D721Med (cell line): ENCODE results near the gene AHNAK2.

ENCODE experiments used
- DNase-seq: peaks from one replicate; pipeline ENCODE4 v3.0.0; 2011; ENCODE audit warnings: low spot score; ENCODE audit not compliant: insufficient read length
- FAIRE-seq: peaks from 2 replicates; lab custom pipeline; 2011; peaks lifted over from hg19 to GRCh38; lab: Jason Lieb, UNC
- TF ChIP-seq, protein P1 (sequence below): IDR thresholded peaks from 2 replicates; pipeline ENCODE4 v1.5.1; 2012; ENCODE audit warnings: mild to moderate bottlenecking, control low read depth; ENCODE audit not compliant: insufficient read depth; ENCODE audit errors: missing control alignments

AHNAK2 gene

DNA sequence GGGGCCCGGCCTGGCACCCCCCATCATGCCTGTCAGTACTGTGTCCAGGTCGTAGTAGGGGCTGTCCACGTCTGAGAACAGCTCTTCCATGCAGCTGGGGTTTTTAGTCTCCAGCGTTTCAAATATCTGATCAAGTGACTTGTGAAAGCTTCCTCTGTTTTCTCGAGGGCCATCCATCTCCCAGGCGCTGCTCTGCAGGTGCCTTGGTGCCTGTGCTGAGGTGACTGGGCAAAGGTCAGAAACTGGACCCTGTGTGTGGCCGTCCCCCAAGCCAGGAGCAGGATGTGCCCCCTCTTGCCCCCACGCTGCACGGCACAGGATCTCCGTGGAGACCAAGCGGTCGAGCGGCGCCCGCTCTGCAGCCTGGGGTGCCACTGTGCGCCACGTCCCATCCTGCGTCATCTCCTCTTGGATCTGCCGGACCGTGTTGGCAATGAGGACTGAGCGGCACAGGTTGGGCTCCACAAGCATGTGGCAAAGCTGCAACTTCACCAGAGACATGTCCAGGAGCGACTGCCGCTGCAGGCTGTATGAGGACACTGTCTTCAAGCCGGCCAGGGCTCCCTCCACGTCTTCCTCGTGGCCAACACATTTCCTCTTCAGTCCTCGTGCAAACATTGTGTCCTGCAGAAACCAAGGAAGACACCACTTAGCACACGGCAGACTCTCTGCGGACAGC is 33.3 kb upstream of the AHNAK2 start:
- FAIRE-seq (no peak), DNase-seq (no peak)
- TF ChIP-seq, protein P1, sequence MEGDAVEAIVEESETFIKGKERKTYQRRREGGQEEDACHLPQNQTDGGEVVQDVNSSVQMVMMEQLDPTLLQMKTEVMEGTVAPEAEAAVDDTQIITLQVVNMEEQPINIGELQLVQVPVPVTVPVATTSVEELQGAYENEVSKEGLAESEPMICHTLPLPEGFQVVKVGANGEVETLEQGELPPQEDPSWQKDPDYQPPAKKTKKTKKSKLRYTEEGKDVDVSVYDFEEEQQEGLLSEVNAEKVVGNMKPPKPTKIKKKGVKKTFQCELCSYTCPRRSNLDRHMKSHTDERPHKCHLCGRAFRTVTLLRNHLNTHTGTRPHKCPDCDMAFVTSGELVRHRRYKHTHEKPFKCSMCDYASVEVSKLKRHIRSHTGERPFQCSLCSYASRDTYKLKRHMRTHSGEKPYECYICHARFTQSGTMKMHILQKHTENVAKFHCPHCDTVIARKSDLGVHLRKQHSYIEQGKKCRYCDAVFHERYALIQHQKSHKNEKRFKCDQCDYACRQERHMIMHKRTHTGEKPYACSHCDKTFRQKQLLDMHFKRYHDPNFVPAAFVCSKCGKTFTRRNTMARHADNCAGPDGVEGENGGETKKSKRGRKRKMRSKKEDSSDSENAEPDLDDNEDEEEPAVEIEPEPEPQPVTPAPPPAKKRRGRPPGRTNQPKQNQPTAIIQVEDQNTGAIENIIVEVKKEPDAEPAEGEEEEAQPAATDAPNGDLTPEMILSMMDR: no peak

DNA sequence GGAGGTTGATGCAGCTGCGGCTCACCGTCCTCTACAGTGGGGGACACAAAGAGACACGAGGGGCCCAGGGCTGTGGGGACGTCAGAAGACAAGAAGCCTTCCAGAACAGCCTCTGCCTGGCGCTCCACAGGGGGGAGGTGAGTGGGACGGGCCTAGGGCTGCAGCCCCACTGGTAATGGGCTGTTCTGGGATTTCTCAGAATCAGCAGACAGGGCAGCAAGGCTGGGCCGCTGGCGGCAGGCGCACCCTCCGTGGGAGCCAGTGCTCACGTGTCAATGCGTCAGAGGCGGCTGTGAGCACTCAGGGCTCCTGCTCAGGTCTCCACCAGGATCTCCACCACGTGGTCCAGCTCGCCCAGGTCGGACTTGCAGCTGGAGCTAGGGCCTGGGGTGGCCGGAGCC is 32.7 kb upstream of the AHNAK2 start:
- TF ChIP-seq, protein P1: no peak
- FAIRE-seq: no peak
- no peak for DNase-seq

DNA sequence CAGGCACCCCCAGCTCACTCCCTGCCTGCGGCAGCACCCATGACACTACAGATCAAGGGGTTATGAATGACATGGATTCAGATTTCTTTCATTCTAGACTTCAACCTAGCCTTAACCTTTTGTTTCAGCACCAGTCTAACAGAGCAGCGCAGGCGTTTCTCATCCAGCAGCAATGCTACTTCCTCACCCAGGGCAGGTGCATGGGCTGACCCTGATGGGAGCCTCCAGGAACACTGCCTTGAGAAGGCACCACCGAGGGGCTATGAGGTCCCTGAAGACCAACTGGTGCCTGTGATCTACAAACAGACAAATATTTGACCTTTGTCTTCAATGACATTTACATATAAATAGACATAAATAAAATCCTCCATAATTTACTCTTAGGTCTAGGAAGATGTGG is 31.9 kb upstream of the AHNAK2 start:
- DNase-seq: no peak
- no peak for FAIRE-seq
- TF ChIP-seq, protein P1: no peak

DNA sequence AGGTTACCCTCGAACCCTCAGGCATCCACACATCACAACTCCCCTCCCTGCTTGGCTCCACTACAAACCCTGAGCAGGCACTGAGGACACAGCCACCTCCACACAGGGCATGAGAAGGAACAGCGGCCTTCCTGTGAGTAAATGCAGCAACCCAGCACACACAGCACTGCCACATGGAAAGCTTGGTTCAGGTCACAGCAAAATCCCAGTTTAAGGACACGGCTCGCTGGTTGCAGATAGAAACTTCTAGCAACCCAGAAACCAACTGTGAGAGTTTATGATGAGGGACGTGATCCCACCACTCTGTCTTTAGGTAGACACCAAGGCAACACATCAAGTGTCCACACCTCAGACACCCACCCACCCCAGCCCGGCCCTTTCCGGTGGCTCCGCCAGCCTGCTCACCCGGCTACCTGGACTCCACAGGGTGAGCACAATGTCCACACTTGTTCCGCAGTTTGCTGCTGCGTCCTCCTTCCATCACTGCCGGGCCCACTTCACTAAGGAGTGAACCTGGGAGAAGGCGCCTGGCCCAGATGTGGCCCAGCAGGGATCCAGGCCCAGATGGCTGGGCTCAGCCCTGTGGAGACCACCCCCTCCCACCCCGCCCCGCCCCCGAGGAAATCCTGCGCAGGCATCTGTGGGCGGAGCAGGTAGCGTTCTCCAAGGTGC is 29.6 kb upstream of the AHNAK2 start:
- no peak for DNase-seq
- TF ChIP-seq, protein P1: no peak
- FAIRE-seq: no peak

DNA sequence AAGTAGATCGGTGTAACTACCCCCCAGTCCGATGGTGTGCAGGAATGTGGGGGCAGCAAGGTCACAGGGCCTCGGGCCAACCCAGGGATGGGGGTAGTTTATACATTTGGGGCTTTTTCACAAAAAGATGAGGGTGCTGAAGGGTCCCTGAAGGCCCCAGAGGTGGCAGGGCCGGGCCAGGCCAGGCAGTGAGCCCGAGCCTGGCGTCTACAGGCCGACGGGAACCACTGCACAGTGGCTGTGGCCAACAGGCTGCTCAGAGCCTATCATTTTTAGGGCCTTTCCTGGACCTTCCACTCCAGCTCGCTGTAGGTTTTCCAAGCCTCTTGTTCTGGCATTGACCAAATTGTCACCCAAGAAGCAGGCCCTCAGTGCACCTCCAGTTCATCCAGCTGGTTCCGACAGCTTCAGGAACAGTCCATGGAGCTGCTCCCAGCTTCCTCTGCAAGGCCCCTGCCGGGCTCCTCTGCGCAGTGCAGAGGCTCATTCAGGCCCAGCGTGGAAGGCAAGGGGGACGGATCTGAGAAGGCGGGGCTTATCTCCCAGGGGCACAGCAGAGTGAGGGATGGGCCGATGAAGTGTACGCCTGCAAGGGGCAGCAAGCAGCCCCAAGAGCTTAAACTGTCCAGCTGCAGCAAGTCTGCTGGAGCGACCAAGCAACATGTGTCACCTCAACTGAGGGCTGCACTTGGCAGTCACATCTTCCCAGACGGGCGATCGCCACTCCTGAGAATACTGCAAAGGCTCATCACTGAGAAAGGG is 28.8 kb upstream of the AHNAK2 start:
- TF ChIP-seq, protein P1: no peak
- no peak for DNase-seq
- no peak for FAIRE-seq

DNA sequence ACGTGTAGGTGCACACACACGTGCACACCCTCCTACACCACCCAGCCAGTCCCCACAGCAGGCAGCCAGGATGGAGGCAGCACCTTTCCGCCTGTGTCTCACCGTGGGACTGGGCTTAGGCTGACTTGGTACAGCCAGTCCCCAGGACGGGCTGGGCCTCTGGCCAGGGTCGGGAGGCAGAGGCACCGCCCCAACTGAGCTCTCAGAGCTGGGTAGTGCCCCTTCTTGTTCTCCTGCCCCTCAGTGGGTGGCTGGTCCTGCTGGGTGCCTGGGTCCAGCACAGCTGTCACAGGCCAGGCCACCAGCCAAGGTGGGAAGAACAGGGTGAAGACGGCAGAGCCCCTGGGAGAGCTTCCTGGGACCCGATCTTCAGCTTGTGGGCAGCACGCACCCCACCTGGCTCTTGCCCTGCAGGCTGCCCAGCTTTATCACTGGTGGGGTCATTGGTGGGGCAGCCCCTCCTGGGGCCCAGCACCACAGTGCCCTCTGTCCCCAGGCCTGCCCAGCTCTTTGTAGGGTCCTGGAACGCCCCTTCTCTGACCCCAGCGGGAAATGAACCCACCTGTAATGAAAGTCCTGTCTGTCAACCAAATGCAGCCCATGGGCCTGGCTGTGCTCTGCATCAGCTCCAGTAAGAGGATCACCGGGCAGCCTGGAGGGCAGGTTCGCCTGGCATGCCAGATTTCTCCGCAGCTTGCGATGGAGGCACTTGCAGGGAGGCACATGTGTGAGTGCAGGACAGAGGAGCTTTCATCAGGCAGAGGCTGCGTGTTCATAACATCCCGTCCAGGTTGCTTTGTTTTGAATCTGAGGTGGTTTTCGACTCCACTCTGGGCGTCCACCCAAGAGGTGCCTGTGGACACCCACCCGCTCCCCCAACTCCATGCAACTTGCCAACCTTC is 28.0 kb upstream of the AHNAK2 start:
- FAIRE-seq (no peak), DNase-seq (no peak)
- TF ChIP-seq, protein P1: no peak
